Uterus (tissue), 2 donors: ENCODE measurements around the gene TMEM132C.

Experiments
- CTCF ChIP-seq, 4 experiments: fragments of 200-600 bp in 2 of 4; fragments of 450-650 bp in 2 of 4; sonication (generic) in 2 of 4; IDR thresholded peaks; one replicate each; pipeline ENCODE4 v1.5.1; 2016 to 2019; ENCODE audit warnings: antibody characterized with exemption in 4 of 4, mild to moderate bottlenecking in 2 of 4, moderate library complexity in 1 of 4
- POLR2A ChIP-seq, 2 donors: fragments of 450-650 bp; IDR thresholded peaks; one replicate each; pipeline ENCODE4 v1.6.1; 2016; ENCODE audit warnings: antibody characterized with exemption in 2 of 2, mild to moderate bottlenecking in 1 of 2, moderate library complexity in 1 of 2

DNA sequence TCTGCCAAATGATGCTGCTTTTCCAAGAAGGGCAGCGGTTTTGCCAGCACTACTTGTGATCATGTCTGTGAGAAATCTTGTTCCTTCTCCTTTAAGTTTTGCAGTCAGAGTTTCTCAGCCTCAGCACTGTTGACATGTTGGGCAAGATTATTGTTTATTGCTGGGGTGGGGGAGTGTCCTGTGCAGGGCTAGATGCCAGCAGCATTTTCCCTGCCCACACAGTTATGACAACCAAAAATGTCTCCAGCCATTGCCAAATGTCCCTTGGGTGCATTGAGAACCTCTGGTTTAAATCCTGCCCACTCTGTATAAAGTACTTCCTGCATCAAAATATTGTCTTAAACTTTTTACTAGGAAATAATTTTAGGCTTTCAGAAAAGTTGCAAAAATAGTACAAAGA, 20.0 kb downstream of the TMEM132C start:
- TF ChIP-seq CTCF (IDR thresholded peaks at IDR 0.05), result no peak
- TF ChIP-seq POLR2A (IDR thresholded peaks at IDR 0.05), result no peak
